Panc1 (cell line): ENCODE measurements around the gene TULP4. TPM values are rescaled to one million over a fixed set of nuclear protein-coding genes. Genes with fewer than 3 reads are reported as not detected.

Experiments used
- ATAC-seq: fragments of 200-7000 bp; cut with Tn5 transposase; 2 replicates; pipeline ENCODE4 v1.9.1; 2020; ENCODE audit warnings: mild to moderate bottlenecking, moderate library complexity
- BruUV-seq: library from RNA; stranded (reverse); fragments of 400-500 nt; replicated peaks from 2 replicates; lab custom pipeline; 2021; lab: Mats Ljungman, UMichigan
- CTCF ChIA-PET: fragments of 300-600 bp; sonication (Branson Sonifier 250); formaldehyde crosslinking; loops from one replicate; lab custom pipeline; 2022; ENCODE audit warnings: antibody characterized with exemption; lab: Charles Lee
- POLR2A ChIA-PET: fragments of 300-600 bp; sonication (Branson Sonifier 250); formaldehyde crosslinking; loops from one replicate; lab custom pipeline; 2022; ENCODE audit warnings: antibody characterized with exemption; lab: Charles Lee
- DNase-seq: peaks from one replicate; pipeline ENCODE4 v3.0.0-alpha.2; 2010; ENCODE audit warnings: low read depth, low spot score
- H3K27ac ChIP-seq: 2 replicates; pipeline ENCODE4 v1.5.1; 2011; ENCODE audit warnings: mild to moderate bottlenecking, low read length, inconsistent platforms
- H3K27me3 ChIP-seq: fragments of 200-500 bp; sonication (Bioruptor generic); 2 replicates; pipeline ENCODE4 v1.6.0; 2014; ENCODE audit warnings: low read length, inconsistent platforms; ENCODE audit not compliant: control insufficient read depth, insufficient read depth
- H3K36me3 ChIP-seq: fragments of 200-500 bp; sonication (Bioruptor generic); 2 replicates; pipeline ENCODE4 v1.5.1; 2014; ENCODE audit warnings: inconsistent platforms, mild to moderate bottlenecking, low read length, moderate library complexity; ENCODE audit not compliant: control insufficient read depth, insufficient read depth
- H3K4me1 ChIP-seq: 2 replicates; pipeline ENCODE4 v1.5.1; 2011; ENCODE audit warnings: inconsistent platforms, mild to moderate bottlenecking, low read length, moderate library complexity; ENCODE audit not compliant: control insufficient read depth, insufficient read depth
- H3K4me3 ChIP-seq, 2 experiments: 2 replicates each; pipeline ENCODE4 v1.5.1; 2011 to 2012; ENCODE audit warnings: low read depth in 2 of 2, low read length in 2 of 2, mild to moderate bottlenecking in 2 of 2, inconsistent platforms in 1 of 2, moderate library complexity in 1 of 2
- H3K9me3 ChIP-seq: fragments of 200-500 bp; sonication (Bioruptor generic); 2 replicates; pipeline ENCODE4 v1.5.1; 2014; ENCODE audit warnings: low read depth, mild to moderate bottlenecking, inconsistent platforms, low read length, moderate library complexity; ENCODE audit not compliant: control insufficient read depth, insufficient read depth
- POLR2AphosphoS5 ChIP-seq: IDR thresholded peaks from 2 replicates; pipeline ENCODE4 v1.6.1; 2012; ENCODE audit warnings: mild to moderate bottlenecking, low read depth, low read length, moderate library complexity
- SIN3A ChIP-seq: IDR thresholded peaks from 2 replicates; pipeline ENCODE4 v1.6.1; 2012; ENCODE audit warnings: low read depth, mild to moderate bottlenecking, low read length, moderate library complexity, borderline replicate concordance; ENCODE audit not compliant: insufficient read depth
- TCF7L2 ChIP-seq: IDR thresholded peaks from 2 replicates; pipeline ENCODE4 v1.6.1; 2011; ENCODE audit warnings: mild to moderate bottlenecking, low read depth, low read length, inconsistent platforms
- in situ Hi-C: cut with HindIII; loops from 2 replicates; pipeline ENCODE4 v1.10.0; 2016; ENCODE audit warnings: low sequenced_read_pairs, low pct_unique_long_range_greater_than_20kb
- intact Hi-C: fragments of 100-400 bp; cut with micrococcal nuclease; formaldehyde crosslinking; loops from one replicate; pipeline ENCODE4 v1.10.0; 2022; ENCODE audit not compliant: unreplicated experiment
- total RNA-seq: library from RNA; stranded (reverse); gene quantifications from one replicate; pipeline ENCODE4 v1.2.1, GENCODE V29; 2021; ENCODE audit not compliant: unreplicated experiment
- TF ChIP-seq, protein P1 (sequence below), 2 experiments: IDR thresholded peaks; 2 replicates each; pipeline ENCODE4 v1.6.1; 2011 to 2012; ENCODE audit warnings: low read depth in 2 of 2, control low read depth in 1 of 2, low read length in 1 of 2, mild to moderate bottlenecking in 1 of 2, moderate library complexity in 1 of 2; ENCODE audit not compliant: insufficient read depth in 1 of 2
- TF ChIP-seq, protein P2 (sequence below): fragments of 450-650 bp; IDR thresholded peaks from 2 replicates; pipeline ENCODE4 v1.5.1; 2017; ENCODE audit warnings: mild to moderate bottlenecking

The TULP4 gene
- total RNA-seq, 1 experiment from 2014 or later = 105 TPM

DNA sequence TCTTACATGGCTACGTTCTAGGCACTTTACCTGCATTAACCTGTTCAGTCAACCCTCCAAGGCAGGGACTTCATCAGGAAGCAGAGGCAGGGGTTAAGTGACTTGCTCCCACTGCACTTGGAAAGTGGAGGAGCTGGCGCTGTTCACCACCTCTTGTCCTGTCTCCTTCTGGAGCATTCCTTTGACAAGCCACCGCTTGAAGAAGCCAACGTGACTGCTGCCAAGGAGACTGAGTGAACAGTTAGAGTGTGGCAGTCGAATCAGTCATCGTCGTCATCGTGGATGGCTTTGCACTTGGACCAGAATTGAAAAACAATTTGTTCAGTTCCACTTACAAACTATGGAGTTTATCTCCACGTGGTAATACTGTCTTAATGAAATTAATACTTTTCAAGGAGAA lies 60.9 kb downstream of the TULP4 start:
- no peaks in the 10 kb centered on the region for H3K27me3 ChIP-seq
- BruUV-seq = no TSS peak
- no peak overlapping the region for H3K4me3 ChIP-seq
- H3K36me3 ChIP-seq = no peaks in the 10 kb centered on the region
- DNase-seq (no peak), ATAC-seq (no peak)
- H3K9me3 ChIP-seq = no peaks in the 10 kb centered on the region
- intact Hi-C loops (no loop called here), in situ Hi-C loops (no loop called here)
- ChIA-PET CTCF (no interaction called here), POLR2A (no interaction called here)
- no peak overlapping the region for H3K27ac ChIP-seq
- TF ChIP-seq, protein P1, sequence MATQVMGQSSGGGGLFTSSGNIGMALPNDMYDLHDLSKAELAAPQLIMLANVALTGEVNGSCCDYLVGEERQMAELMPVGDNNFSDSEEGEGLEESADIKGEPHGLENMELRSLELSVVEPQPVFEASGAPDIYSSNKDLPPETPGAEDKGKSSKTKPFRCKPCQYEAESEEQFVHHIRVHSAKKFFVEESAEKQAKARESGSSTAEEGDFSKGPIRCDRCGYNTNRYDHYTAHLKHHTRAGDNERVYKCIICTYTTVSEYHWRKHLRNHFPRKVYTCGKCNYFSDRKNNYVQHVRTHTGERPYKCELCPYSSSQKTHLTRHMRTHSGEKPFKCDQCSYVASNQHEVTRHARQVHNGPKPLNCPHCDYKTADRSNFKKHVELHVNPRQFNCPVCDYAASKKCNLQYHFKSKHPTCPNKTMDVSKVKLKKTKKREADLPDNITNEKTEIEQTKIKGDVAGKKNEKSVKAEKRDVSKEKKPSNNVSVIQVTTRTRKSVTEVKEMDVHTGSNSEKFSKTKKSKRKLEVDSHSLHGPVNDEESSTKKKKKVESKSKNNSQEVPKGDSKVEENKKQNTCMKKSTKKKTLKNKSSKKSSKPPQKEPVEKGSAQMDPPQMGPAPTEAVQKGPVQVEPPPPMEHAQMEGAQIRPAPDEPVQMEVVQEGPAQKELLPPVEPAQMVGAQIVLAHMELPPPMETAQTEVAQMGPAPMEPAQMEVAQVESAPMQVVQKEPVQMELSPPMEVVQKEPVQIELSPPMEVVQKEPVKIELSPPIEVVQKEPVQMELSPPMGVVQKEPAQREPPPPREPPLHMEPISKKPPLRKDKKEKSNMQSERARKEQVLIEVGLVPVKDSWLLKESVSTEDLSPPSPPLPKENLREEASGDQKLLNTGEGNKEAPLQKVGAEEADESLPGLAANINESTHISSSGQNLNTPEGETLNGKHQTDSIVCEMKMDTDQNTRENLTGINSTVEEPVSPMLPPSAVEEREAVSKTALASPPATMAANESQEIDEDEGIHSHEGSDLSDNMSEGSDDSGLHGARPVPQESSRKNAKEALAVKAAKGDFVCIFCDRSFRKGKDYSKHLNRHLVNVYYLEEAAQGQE (IDR thresholded peaks at IDR 0.05; ENCODE audit: insufficient read depth in 1 of 2, low read depth in 2 of 2, low read length in 1 of 2) = no peak
- no peak for TF ChIP-seq TCF7L2
- TF ChIP-seq POLR2AphosphoS5 = no peak
- TF ChIP-seq, protein P2, sequence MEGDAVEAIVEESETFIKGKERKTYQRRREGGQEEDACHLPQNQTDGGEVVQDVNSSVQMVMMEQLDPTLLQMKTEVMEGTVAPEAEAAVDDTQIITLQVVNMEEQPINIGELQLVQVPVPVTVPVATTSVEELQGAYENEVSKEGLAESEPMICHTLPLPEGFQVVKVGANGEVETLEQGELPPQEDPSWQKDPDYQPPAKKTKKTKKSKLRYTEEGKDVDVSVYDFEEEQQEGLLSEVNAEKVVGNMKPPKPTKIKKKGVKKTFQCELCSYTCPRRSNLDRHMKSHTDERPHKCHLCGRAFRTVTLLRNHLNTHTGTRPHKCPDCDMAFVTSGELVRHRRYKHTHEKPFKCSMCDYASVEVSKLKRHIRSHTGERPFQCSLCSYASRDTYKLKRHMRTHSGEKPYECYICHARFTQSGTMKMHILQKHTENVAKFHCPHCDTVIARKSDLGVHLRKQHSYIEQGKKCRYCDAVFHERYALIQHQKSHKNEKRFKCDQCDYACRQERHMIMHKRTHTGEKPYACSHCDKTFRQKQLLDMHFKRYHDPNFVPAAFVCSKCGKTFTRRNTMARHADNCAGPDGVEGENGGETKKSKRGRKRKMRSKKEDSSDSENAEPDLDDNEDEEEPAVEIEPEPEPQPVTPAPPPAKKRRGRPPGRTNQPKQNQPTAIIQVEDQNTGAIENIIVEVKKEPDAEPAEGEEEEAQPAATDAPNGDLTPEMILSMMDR = no peak
- TF ChIP-seq SIN3A = no peak
- H3K4me1 ChIP-seq = no peaks in the 10 kb centered on the region; the same call in 1 of the 2 replicates

DNA sequence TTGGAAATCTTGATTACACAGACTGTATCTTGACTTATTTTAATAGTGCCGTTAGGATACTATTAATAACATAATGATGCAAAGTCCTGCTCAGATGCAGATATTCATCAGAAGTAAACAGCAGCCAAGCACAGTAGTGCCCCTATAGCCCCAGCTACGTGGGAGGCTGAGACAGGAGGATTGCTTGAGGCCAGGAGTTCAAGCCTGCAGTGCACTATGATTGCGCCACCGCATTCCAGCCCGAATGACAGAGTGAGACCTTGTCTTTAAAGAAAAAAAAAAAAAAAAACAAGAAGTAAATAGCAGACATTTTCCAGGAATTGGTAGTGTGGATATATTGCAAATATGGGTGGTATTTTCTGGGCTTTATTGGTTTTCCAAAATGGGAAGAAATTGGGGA lies 61.8 kb downstream of the TULP4 start:
- BruUV-seq = no TSS peak
- intact Hi-C loops (no loop called here), in situ Hi-C loops (no loop called here)
- DNase-seq (no peak), ATAC-seq (no peak)
- no peaks in the 10 kb centered on the region; the same call in 1 of the 2 replicates for H3K4me1 ChIP-seq
- H3K27me3 ChIP-seq = no peaks in the 10 kb centered on the region
- CTCF ChIA-PET = interaction anchor here (0.6 to 1.0 kb wide), 2 partner anchors 15 to 37 kb away, joined by 3 to 4 read pairs; no protein-coding TSS in a partner anchor
- no peak overlapping the region for H3K27ac ChIP-seq
- TF ChIP-seq TCF7L2 = no peak
- TF ChIP-seq, protein P1 (IDR thresholded peaks at IDR 0.05; ENCODE audit: insufficient read depth in 1 of 2, low read depth in 2 of 2, low read length in 1 of 2) = no peak
- TF ChIP-seq POLR2AphosphoS5 = no peak
- POLR2A ChIA-PET = interaction anchor here (0.7 kb wide), 1 partner anchor 123 kb away, joined by 6 read pairs; no protein-coding TSS in a partner anchor
- H3K9me3 ChIP-seq = no peaks in the 10 kb centered on the region
- no peaks in the 10 kb centered on the region for H3K36me3 ChIP-seq
- H3K4me3 ChIP-seq = no peak overlapping the region
